Hepatocyte (in vitro differentiated cells): ENCODE results near the gene TTC28.

Experiments used
- CTCF ChIP-seq: fragments of 200-600 bp; sonication (generic); IDR thresholded peaks from 2 replicates; pipeline ENCODE4 v1.5.1; 2016; ENCODE audit warnings: antibody characterized with exemption, mild to moderate bottlenecking; ENCODE audit not compliant: poor library complexity
- EZH2 ChIP-seq: fragments of 200-600 bp; sonication (generic); IDR thresholded peaks from 2 replicates; pipeline ENCODE4 v1.6.1; 2016; ENCODE audit warnings: antibody characterized with exemption, mild to moderate bottlenecking, borderline replicate concordance
- EZH2phosphoT487 ChIP-seq: fragments of 200-600 bp; sonication (generic); IDR thresholded peaks from one replicate; pipeline ENCODE4 v1.6.1; 2018; ENCODE audit warnings: antibody characterized with exemption, mild to moderate bottlenecking, low read depth, moderate library complexity; ENCODE audit not compliant: unreplicated experiment, severe bottlenecking

GRCh38 chr22:28310299-28310698 is 369.3 kb downstream of the TTC28 start:
- no peak for TF ChIP-seq EZH2
- TF ChIP-seq CTCF: no peak
- TF ChIP-seq EZH2phosphoT487: no peak
